ENCODE results near the gene PLCB3.

- no peak for TF ChIP-seq YY1 (IDR thresholded peaks at IDR 0.05; ENCODE audit: insufficient read depth, insufficient replicate concordance, low read depth, low read length)
- no peak for TF ChIP-seq BHLHE40 (IDR thresholded peaks at IDR 0.05; ENCODE audit: low read length)
- TF ChIP-seq FOXA1 (IDR thresholded peaks at IDR 0.05): no peak
- TF ChIP-seq FOXA1 (CRISPR knock-in tag; IDR thresholded peaks at IDR 0.05): no peak
Observed at GRCh38 chr11:64262271-64263002, 11.1 kb downstream of the PLCB3 start.
